HG03135 (cell line): ENCODE results near the gene NKAPL.

Experiments used
- ATAC-seq: cut with Tn5 transposase; IDR thresholded peaks from one replicate; pipeline ENCODE4 v1.9.1; 2021; ENCODE audit warnings: mild to moderate bottlenecking, moderate library complexity; ENCODE audit not compliant: unreplicated experiment

Gene NKAPL

GRCh38 chr6:28245206-28245941 lies 13.7 kb upstream of the NKAPL start:
- ATAC-seq = no peak

GRCh38 chr6:28248916-28249315 lies 10.2 kb upstream of the NKAPL start:
- no peak for ATAC-seq

- ATAC-seq = no peak
Observed at GRCh38 chr6:28250747-28251146, 8.3 kb upstream of the NKAPL start.

GRCh38 chr6:28251661-28252008 lies 7.5 kb upstream of the NKAPL start:
- ATAC-seq = peak; percentile 44

- ATAC-seq = peak; percentile 83
Observed at GRCh38 chr6:28252009-28252975, 6.8 kb upstream of the NKAPL start, which contains the start of gene ZKSCAN4. TSS of gene ZKSCAN4 (minus strand) at chr6:28252269. CDS start at chr6:28251980, 289 bp downstream.

- no peak for ATAC-seq
Observed at GRCh38 chr6:28254121-28254519, 5.0 kb upstream of the NKAPL start.

- ATAC-seq = no peak
Observed at GRCh38 chr6:28257042-28257441, 2.1 kb upstream of the NKAPL start.

GRCh38 chr6:28263922-28264321 lies 4.8 kb downstream of the NKAPL start:
- no peak for ATAC-seq

GRCh38 chr6:28264834-28265401 lies 5.8 kb downstream of the NKAPL start:
- no peak for ATAC-seq

- ATAC-seq = no peak
Observed at GRCh38 chr6:28266563-28266961, 7.5 kb downstream of the NKAPL start.

- ATAC-seq = peak; percentile 85
Observed at GRCh38 chr6:28266962-28267694, 8.0 kb downstream of the NKAPL start, which contains the start of gene ZSCAN26. TSS of gene ZSCAN26 (plus strand) at chr6:28267143. CDS start at chr6:28271920, 4,777 bp downstream.

GRCh38 chr6:28267695-28268059 lies 8.6 kb downstream of the NKAPL start:
- no peak for ATAC-seq

GRCh38 chr6:28269492-28269891 lies 10.4 kb downstream of the NKAPL start:
- ATAC-seq = no peak

GRCh38 chr6:28274888-28275287 lies 15.8 kb downstream of the NKAPL start:
- ATAC-seq = no peak

GRCh38 chr6:28277746-28278145 lies 18.6 kb downstream of the NKAPL start:
- no peak for ATAC-seq

GRCh38 chr6:28280595-28281287 lies 21.6 kb downstream of the NKAPL start:
- no peak for ATAC-seq

- no peak for ATAC-seq
Observed at GRCh38 chr6:28281288-28282064, 22.4 kb downstream of the NKAPL start, which contains the start of gene PGBD1. TSS of gene PGBD1 (plus strand) at chr6:28281572. CDS start at chr6:28283814, 2,242 bp downstream.

GRCh38 chr6:28282926-28283325 lies 23.8 kb downstream of the NKAPL start:
- ATAC-seq = no peak

GRCh38 chr6:28291573-28291972 lies 32.5 kb downstream of the NKAPL start:
- no peak for ATAC-seq
